Stimulated activated naive CD8-positive, alpha-beta T cell treated with anti-CD3 and anti-CD28 coated beads, Interleukin-15, Interleukin-2, amounts not matched to agents 100 ng/mL and 50 ng/mL, for 24 hours (primary cell): ENCODE data around the gene ACTN2.

Source experiments
- H3K27ac Mint-ChIP-seq: one replicate; pipeline ENCODE4 v1.8.0; 2021; ENCODE audit warnings: mild to moderate bottlenecking, mixed read lengths
- H3K27me3 Mint-ChIP-seq: one replicate; pipeline ENCODE4 v1.8.0; 2021; ENCODE audit warnings: mixed read lengths
- H3K36me3 Mint-ChIP-seq: one replicate; pipeline ENCODE4 v1.8.0; 2021; ENCODE audit warnings: low read depth, mixed read lengths
- H3K4me1 Mint-ChIP-seq: one replicate; pipeline ENCODE4 v1.8.0; 2021; ENCODE audit warnings: low read depth, mixed read lengths
- H3K4me3 Mint-ChIP-seq: one replicate; pipeline ENCODE4 v1.8.0; 2021; ENCODE audit warnings: mild to moderate bottlenecking, mixed read lengths
- H3K9me3 Mint-ChIP-seq: one replicate; pipeline ENCODE4 v1.8.0; 2021; ENCODE audit warnings: mixed read lengths

ACTN2 gene

DNA sequence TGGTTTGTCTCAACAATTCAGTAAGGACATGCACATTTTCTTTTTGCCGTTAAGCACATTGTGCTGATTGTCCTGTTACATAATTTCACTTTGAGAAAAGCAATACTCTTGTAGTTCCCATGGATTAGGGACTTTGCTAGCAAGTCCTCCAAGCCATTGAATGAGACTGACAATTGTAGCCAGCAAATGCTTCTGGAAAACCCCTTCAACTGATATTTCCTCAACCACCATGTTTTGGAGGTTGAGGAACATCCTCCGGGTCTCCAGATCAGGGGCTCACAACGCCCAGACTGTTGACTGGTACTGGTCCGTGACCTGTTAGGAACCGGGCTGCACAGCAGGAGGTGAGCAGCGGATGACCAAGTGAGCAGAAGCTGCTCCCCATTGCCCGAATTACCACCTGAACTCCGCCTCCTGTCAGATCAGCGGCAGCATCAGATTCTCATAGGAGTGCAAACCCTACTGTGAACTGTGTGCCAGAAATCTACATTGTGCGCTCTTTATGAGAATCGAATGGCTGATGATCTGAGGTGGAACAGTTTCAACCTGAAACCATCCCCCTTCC is 24.1 kb downstream of the ACTN2 start:
- no peak overlapping the region for H3K27ac Mint-ChIP-seq
- H3K9me3 Mint-ChIP-seq, result no peaks in the 10 kb centered on the region

DNA sequence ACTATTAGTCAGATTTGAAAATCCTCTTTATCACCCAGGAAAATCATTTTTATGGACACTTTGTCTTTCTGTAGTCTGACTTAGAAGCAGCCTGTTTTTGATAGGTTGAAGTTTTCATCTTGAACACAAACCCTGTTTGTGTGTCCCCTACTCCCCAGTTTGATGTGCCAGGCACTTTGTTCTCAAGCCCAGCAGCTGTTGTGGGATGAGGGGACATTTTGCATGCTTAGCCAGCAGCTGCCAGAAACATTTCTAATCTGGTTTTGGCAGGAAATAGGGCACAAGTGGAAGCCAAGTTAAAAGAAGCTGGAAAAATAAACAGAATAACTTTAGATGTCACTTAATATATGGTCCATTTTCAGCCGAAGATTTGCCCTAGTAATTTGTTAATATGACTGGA is 29.9 kb downstream of the ACTN2 start:
- no peaks in the 10 kb centered on the region for H3K4me1 Mint-ChIP-seq
- H3K9me3 Mint-ChIP-seq, result no peaks in the 10 kb centered on the region
- no peaks in the 10 kb centered on the region for H3K36me3 Mint-ChIP-seq
- H3K27ac Mint-ChIP-seq, result no peak overlapping the region
- H3K27me3 Mint-ChIP-seq, result peaks cover 30% of the 10 kb centered on the region
- H3K4me3 Mint-ChIP-seq, result no peak overlapping the region

More for the DNA sequence above, 24.1 kb downstream of the ACTN2 start:
- no peak overlapping the region for H3K4me3 Mint-ChIP-seq
- H3K27me3 Mint-ChIP-seq, result peaks cover 3% of the 10 kb centered on the region
- H3K36me3 Mint-ChIP-seq, result no peaks in the 10 kb centered on the region
- H3K4me1 Mint-ChIP-seq, result no peaks in the 10 kb centered on the region

DNA sequence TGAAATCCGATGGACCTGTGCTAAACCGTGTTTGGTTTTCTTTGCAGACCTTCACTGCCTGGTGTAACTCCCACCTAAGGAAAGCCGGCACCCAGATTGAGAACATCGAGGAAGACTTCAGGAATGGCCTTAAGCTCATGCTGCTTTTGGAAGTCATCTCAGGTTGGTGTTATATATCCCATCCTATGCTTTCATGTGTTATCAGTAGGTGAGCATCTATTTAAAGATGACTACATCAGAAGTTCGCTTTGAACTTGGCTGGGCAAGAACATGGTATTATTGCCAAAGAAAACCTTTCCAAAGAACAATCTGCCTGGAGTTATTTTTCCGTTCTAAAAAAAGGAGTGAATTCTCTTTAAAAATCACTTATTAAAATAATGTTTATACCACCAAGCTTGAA is 31.5 kb downstream of the ACTN2 start:
- H3K4me1 Mint-ChIP-seq, result no peaks in the 10 kb centered on the region
- peaks cover 30% of the 10 kb centered on the region for H3K27me3 Mint-ChIP-seq
- no peaks in the 10 kb centered on the region for H3K9me3 Mint-ChIP-seq
- H3K27ac Mint-ChIP-seq, result no peak overlapping the region
- H3K36me3 Mint-ChIP-seq, result no peaks in the 10 kb centered on the region
- no peak overlapping the region for H3K4me3 Mint-ChIP-seq

DNA sequence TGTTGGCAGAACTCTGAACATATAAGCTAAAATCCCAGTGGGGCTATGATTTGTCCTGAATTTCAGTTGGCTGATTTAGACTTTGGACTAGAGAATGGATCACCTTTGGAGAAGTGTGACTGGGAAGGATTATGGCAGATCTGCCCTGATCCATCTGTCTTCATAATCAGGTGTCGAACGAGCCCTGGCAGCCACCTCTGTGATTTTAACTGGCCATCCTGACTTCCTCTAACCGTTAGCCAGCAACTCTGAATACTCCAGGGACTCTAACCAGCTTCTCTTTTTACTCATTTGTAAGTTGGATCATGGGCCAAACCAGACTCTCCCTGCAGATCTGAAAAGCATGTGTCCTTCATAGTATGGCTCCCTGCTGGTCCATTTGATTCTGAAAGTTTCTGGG is 32.0 kb downstream of the ACTN2 start:
- H3K27me3 Mint-ChIP-seq, result peaks cover 30% of the 10 kb centered on the region
- H3K36me3 Mint-ChIP-seq, result no peaks in the 10 kb centered on the region
- no peak overlapping the region for H3K4me3 Mint-ChIP-seq
- H3K9me3 Mint-ChIP-seq, result no peaks in the 10 kb centered on the region
- H3K27ac Mint-ChIP-seq, result no peak overlapping the region
- no peaks in the 10 kb centered on the region for H3K4me1 Mint-ChIP-seq

DNA sequence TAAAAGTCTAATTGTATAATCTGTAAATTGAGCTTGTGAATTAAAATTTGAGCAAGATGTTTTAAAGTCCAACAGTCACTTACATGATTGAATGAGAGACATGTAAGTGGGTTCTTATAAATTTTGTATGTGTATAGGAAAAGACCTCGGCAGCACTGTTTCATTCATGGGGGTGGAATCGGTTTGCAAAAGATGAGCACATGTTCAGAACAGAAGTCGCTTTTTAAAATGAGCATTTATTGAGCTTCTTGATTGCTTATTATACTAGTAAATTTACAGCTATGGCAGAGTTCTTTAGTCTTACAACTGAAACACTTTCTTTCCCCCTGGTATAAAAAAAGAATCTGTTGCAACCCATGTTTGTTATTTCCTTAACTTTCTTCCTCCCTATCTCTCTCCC is 33.9 kb downstream of the ACTN2 start:
- H3K4me3 Mint-ChIP-seq, result no peak overlapping the region
- H3K27me3 Mint-ChIP-seq, result peaks cover 30% of the 10 kb centered on the region
- no peaks in the 10 kb centered on the region for H3K9me3 Mint-ChIP-seq
- no peak overlapping the region for H3K27ac Mint-ChIP-seq
- H3K4me1 Mint-ChIP-seq, result no peaks in the 10 kb centered on the region
- H3K36me3 Mint-ChIP-seq, result no peaks in the 10 kb centered on the region

DNA sequence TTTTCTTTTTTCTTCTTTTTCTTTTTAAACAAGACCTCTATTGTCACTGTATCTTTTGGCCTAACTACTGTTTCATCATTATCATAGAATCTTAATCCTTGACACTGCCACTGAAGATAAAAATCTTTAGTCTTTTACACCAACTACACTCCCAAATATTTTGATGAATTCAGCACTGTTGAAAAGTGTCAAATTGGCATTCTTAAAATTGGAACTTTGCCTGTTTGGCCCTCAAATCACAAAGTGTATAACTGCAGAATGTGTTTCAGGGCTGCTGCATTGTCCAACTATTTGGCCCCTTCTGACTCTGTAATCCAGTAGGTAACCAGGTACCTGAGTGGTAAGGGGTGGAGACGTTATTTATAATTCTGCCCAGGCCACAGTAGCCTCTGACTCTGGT is 34.3 kb downstream of the ACTN2 start:
- H3K27me3 Mint-ChIP-seq, result peaks cover 30% of the 10 kb centered on the region
- H3K4me3 Mint-ChIP-seq, result no peak overlapping the region
- H3K9me3 Mint-ChIP-seq, result no peaks in the 10 kb centered on the region
- H3K27ac Mint-ChIP-seq, result no peak overlapping the region
- H3K4me1 Mint-ChIP-seq, result no peaks in the 10 kb centered on the region
- no peaks in the 10 kb centered on the region for H3K36me3 Mint-ChIP-seq

DNA sequence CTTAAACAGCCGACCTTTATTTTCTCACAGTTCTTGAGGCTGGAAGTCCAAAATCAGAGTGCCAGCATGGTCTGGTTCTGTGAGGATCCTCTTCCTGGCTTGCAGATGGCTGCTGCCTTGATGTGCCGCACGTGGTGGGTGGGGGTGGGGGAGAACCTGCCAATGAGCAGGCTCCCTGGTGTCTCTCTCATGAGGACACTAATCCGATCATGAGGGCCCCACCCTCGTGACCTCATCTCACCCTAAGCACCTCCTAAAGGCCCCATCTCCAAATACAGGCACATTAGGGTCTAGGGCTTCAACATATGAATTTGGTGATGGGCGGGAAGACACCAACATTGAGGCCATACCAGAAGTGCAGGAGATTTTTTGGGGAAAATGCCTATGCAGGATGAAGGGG is 37.8 kb downstream of the ACTN2 start:
- H3K27me3 Mint-ChIP-seq, result peaks cover 3% of the 10 kb centered on the region
- no peaks in the 10 kb centered on the region for H3K4me1 Mint-ChIP-seq
- H3K4me3 Mint-ChIP-seq, result no peak overlapping the region
- H3K9me3 Mint-ChIP-seq, result no peaks in the 10 kb centered on the region
- no peak overlapping the region for H3K27ac Mint-ChIP-seq
- no peaks in the 10 kb centered on the region for H3K36me3 Mint-ChIP-seq

DNA sequence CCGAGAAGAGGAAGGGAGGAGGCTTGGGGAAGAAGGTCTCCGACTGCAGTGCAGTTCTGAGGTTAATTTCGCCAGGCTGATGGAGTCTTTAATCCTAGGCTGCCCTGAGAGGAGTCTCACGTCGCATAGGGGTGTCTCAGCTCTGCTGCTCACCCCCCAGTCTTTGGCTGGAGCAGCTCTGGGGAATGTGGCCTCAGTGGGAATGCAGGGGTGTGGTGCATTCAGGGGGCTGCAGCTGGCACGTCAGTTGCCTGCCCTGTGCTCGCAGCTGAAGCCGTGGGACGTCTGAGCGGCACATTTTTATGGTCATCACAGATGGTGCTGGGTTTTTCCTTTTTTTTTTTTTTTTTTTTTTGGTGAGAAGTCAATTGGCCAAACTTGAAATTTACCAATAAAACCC is 38.2 kb downstream of the ACTN2 start:
- Mint-ChIP-seq H3K27ac (no peak overlapping the region), H3K4me1 (no peaks in the 10 kb centered on the region), H3K27me3 (no peaks in the 10 kb centered on the region), H3K4me3 (no peak overlapping the region), H3K9me3 (no peaks in the 10 kb centered on the region), H3K36me3 (no peaks in the 10 kb centered on the region)

DNA sequence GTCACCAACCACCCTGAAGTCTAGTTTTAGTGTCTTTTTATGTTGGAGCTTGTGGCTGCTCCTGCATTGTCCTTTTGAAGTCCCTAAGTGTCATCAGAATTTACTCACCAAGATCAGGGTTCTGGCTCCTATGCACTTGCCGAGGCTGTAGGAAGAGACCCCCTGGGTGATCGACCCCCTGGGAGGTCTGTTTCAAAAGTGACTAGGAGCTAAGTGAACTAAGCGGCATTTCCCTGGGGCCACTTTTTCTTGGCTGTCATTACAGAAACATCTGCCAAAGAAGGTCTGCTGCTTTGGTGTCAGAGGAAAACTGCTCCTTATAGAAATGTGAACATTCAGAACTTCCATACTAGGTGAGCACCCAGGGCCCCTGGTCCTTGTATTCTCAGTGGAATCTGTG is 39.4 kb downstream of the ACTN2 start:
- Mint-ChIP-seq H3K4me3 (no peak overlapping the region), H3K36me3 (no peaks in the 10 kb centered on the region), H3K9me3 (no peaks in the 10 kb centered on the region), H3K27ac (no peak overlapping the region), H3K4me1 (no peaks in the 10 kb centered on the region), H3K27me3 (no peaks in the 10 kb centered on the region)

DNA sequence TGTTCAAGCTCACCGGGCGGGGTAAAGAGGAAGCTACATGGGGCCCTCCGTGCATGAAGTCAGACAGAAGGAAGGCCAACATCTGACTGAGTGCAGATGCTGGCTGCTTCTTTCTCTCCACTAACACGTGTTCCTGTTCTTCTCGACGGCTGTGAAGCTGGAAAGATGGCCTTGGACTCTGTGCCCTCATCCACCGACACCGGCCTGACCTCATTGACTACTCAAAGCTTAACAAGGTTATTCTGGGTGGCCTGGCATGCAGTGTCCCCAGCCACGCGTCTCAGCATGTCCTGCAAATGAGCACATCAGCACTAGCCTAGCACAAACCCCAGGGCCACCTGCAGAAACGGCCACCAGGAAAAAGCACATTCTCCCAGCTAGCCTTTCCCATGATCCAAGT is 41.2 kb downstream of the ACTN2 start:
- H3K4me1 Mint-ChIP-seq, result no peaks in the 10 kb centered on the region
- no peaks in the 10 kb centered on the region for H3K36me3 Mint-ChIP-seq
- no peak overlapping the region for H3K27ac Mint-ChIP-seq
- no peaks in the 10 kb centered on the region for H3K9me3 Mint-ChIP-seq
- no peak overlapping the region for H3K4me3 Mint-ChIP-seq
- H3K27me3 Mint-ChIP-seq, result no peaks in the 10 kb centered on the region

DNA sequence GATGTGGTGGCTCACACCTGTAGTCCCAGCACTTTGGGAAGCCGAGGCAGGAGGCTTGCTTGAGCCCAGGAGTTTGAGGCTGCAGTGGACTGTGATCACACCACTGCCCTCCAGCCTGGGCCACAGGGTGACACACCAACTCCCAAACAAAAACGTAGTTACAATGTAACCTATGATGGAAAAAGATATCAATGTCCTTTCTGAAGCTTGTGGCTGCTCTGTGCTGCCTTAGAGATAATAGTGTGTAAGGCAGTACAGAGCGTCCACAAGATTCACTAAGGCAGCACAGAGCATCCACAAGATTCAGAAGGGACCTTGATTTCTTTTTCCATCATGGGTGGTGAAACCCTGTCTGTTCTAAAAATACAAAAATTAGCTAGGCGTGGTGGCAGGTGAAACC is 42.5 kb downstream of the ACTN2 start:
- Mint-ChIP-seq H3K36me3 (no peaks in the 10 kb centered on the region), H3K9me3 (no peaks in the 10 kb centered on the region), H3K27ac (no peak overlapping the region), H3K4me1 (no peaks in the 10 kb centered on the region), H3K4me3 (no peak overlapping the region), H3K27me3 (no peaks in the 10 kb centered on the region)

DNA sequence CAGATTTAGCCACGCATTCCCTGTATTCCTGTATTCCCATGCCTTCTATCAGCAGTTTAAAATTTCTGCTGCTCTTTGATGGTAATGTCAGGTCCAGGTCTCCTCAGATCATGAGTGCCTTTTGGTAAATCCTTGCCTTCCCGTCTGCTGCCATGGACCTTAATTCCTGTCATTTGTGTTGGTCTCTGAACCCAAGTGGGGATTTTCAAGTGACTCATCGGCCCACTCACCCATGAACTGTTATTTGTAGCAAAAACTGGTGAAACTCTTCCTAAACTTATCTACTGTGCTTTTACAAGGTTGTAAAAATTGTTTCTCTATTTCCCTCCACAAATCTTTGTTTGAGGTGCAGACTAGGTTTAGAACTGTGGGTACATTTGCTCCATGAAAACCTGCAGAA is 47.4 kb downstream of the ACTN2 start:
- peaks cover 5% of the 10 kb centered on the region for H3K27me3 Mint-ChIP-seq
- no peaks in the 10 kb centered on the region for H3K9me3 Mint-ChIP-seq
- peaks cover 7% of the 10 kb centered on the region for H3K4me1 Mint-ChIP-seq
- no peak overlapping the region for H3K4me3 Mint-ChIP-seq
- H3K27ac Mint-ChIP-seq, result no peak overlapping the region
- no peaks in the 10 kb centered on the region for H3K36me3 Mint-ChIP-seq

DNA sequence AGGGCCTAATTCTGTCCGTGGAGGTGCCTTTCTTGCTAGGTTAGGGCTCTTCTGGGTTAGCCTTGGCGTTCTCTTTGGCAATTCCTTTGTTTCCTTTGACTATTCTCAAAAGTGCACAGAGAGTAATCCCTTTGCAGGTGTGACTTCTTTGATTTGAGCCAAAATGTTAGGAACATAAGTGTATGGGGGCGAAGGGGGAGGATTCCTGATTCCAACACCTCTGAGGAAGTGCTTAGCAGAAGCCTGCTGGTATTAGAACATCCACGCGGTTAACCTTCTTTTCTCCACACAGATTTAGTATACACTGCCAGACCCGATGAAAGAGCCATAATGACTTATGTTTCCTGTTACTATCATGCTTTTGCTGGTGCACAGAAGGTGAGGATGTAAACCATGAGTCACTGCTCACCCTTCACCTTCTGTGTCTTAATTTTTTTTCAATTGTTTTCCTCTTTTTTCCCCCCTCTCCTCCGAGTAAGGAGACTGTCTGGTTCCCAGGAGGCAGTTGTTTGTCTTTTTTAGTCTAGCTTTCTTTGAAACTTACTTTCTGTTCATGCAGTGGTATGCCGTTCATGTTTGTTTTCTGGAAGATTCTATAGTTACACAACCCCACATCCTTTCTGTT is 48.0 kb downstream of the ACTN2 start:
- Mint-ChIP-seq H3K4me1 (peaks cover 7% of the 10 kb centered on the region), H3K27me3 (peaks cover 5% of the 10 kb centered on the region), H3K27ac (no peak overlapping the region), H3K36me3 (no peaks in the 10 kb centered on the region), H3K4me3 (no peak overlapping the region), H3K9me3 (no peaks in the 10 kb centered on the region)

DNA sequence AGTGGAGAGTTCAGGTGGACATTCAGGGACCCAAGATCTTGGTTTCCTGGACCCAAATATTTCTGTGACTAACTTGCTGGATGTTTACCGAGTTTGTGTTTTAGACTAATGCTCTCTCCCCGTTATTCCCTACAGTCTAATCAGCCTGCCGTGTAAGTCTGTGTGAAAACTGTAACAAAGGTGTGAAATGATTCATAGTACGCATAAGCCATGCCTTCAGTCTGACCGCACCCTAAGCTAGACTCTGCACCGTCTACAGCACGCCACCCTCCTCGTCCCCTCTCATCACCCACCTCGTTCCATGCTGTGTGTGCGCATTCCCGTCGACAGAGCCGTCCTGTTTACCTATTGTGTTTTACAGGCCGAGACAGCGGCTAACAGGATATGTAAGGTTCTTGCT is 50.5 kb downstream of the ACTN2 start:
- no peak overlapping the region for H3K4me3 Mint-ChIP-seq
- no peak overlapping the region for H3K27ac Mint-ChIP-seq
- no peaks in the 10 kb centered on the region for H3K36me3 Mint-ChIP-seq
- H3K4me1 Mint-ChIP-seq, result peaks cover 7% of the 10 kb centered on the region
- no peaks in the 10 kb centered on the region for H3K9me3 Mint-ChIP-seq
- H3K27me3 Mint-ChIP-seq, result peaks cover 9% of the 10 kb centered on the region

DNA sequence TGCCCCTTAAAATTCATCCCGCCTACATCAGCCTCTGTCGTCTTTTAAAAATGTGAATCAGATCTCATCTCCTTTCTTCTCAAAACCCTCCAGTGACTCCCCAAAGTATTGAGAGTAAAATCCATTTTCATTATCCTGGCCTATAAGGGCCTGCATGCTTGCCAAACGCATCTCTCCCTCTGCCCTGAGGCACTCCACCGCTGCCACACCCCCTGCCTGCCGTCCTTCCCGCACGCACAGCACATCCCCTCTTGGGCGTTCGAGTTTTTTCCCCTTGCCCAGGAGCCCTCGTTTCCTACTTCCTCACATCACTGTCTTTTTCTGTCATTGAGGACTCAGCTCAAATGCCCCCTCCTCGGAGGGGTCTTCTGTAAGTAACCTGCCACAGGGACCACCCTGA is 55.5 kb downstream of the ACTN2 start:
- peaks cover 3% of the 10 kb centered on the region for H3K27me3 Mint-ChIP-seq
- H3K27ac Mint-ChIP-seq, result no peak overlapping the region
- H3K9me3 Mint-ChIP-seq, result no peaks in the 10 kb centered on the region
- H3K36me3 Mint-ChIP-seq, result no peaks in the 10 kb centered on the region
- no peaks in the 10 kb centered on the region for H3K4me1 Mint-ChIP-seq
- no peak overlapping the region for H3K4me3 Mint-ChIP-seq

DNA sequence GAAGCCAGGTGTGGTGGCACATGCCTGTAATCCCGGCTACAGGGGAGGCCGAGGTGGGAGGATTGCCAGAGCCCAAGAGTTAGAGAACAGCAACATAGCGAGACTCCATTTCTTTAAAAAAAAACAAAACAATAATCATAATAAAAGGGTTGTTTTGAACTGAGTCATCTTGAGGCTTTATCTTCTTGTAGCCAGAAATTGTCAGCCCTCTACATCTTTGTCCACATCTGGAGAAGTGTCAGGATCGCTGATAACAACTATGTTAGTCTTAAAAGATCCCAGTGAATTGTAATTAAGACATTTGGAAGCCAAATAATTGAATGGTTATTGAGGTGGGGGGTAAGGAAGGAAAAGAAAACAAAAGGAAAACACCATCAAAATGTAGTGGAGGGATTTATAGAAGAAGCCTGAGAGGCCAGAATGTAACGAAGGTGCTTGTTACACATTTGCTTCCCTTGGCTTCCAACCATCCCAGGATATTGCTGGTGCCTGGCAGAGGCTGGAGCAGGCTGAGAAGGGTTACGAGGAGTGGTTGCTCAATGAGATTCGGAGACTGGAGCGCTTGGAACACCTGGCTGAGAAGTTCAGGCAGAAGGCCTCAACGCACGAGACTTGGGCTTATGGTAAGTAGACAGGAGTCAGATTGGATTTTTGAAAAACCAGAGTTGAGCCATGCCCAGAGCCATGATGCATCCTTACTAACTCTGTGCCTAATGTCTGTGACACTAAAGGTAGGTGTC is 56.3 kb downstream of the ACTN2 start:
- Mint-ChIP-seq H3K4me3 (no peak overlapping the region), H3K27ac (no peak overlapping the region), H3K27me3 (peaks cover 3% of the 10 kb centered on the region), H3K9me3 (no peaks in the 10 kb centered on the region), H3K36me3 (no peaks in the 10 kb centered on the region), H3K4me1 (no peaks in the 10 kb centered on the region)
